HG03159 (cell line): ENCODE results near the gene ZMIZ2.
"Not testable (repeated sequence)": the region's sequence is repeated elsewhere in the genome, so short reads cannot be mapped to it uniquely, and the experiment has no call there.

Experiments used
- ATAC-seq: cut with Tn5 transposase; IDR thresholded peaks from one replicate; pipeline ENCODE4 v1.9.1; 2021; ENCODE audit warnings: mild to moderate bottlenecking, moderate library complexity; ENCODE audit not compliant: unreplicated experiment

ZMIZ2 gene

GRCh38 chr7:44769776-44770294, 21.2 kb downstream of the ZMIZ2 start:
- peak; percentile 54 for ATAC-seq

GRCh38 chr7:44771358-44771757, 22.7 kb downstream of the ZMIZ2 start:
- ATAC-seq: no peak

DNA sequence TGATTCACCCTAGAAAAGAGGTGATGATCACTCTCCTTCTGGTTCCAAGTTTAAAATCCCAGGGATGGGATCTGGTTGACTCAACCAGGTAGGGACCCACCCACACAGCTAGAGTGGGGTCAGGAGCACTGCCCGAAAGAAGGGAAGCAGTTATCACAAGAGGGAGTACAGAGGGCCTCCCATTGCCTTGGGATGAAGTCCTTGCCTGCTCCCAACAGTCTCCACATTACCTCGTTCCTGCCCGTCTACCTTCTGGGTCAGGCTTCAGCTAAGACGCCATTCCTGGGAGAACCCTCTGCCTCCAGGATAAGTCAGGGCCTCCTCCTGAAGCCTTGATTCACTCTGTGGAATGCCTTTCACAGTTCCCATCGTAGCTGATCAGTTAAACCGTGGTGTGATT, 23.8 kb downstream of the ZMIZ2 start:
- no peak for ATAC-seq

DNA sequence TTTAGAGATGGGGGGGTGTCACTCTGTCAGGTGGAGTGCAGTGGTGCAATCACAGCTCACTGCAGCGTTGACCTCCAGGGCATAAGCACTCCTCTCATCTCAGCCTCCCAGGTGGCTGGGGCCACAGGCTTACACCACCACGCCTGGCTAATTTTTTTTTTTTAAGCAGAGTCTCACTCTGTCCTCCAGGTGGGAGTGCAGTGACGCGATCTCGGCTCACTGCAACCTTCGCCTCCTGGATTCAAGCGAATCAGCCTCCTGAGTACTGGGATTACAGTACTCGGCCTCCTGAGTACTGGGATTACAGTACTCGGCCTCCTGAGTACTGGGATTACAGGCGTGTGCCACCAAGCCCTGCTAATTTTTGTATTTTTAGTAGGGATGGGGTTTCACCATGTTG, 24.2 kb downstream of the ZMIZ2 start:
- ATAC-seq: no peak

- ATAC-seq: not testable (repeated sequence)
These were observed 25.8 kb downstream of the ZMIZ2 start for GRCh38 chr7:44774486-44774885.

DNA sequence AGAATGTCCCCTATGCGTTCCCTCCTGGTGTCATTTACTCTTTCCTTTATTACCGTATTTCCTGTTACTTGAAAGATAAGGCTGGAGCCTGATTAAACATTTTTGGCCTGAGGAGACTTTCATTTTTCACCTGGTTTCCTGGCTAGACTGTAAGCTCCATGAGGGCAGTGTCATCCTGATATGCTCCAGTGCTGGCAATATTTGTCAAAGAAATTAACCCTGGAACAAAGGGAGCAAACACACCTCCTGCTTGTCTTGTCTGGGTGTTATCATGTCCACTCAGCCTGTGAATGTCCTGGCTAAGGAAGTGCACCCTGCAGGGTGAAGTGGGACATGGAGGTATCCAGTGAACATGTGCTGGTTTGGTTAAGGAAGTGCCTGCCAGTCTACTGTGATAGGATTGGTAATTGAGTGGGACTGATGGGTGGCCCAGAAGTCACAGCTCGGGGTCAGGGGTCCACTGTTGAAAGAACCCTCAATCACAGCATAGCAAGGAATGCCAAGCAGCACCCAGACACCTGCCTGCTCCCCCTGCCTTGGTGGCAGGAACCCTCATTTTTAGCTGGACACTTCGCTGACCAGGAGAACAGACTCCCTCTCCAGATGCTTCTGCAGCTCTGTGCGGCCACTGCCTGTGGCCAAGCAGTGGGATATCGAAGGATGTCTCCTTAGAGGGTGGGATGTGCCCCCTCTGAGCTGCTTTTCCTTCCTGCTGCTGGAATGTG, 26.9 kb downstream of the ZMIZ2 start:
- ATAC-seq: no peak

DNA sequence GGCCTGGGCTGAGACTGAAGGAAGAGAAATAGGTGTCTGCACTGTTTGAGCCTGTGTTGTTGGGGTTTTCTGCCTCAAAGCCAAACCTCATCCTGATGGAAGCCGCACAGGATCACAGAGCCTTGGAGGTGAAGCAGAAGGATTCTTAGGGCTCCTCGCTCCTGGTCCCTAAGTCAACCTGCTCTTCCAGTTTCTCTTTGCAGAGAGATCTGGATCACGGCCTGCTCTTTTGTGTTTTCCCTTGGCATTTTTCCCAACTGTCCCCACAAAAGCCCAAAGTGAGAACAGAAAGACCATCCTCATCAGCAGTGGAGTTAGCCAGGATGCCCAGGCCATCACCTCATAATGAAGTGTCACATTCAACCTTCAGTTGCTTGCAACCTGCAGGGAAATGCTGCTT, 27.6 kb downstream of the ZMIZ2 start:
- ATAC-seq: no peak

GRCh38 chr7:44782460-44782859, 33.8 kb downstream of the ZMIZ2 start:
- ATAC-seq: no peak

DNA sequence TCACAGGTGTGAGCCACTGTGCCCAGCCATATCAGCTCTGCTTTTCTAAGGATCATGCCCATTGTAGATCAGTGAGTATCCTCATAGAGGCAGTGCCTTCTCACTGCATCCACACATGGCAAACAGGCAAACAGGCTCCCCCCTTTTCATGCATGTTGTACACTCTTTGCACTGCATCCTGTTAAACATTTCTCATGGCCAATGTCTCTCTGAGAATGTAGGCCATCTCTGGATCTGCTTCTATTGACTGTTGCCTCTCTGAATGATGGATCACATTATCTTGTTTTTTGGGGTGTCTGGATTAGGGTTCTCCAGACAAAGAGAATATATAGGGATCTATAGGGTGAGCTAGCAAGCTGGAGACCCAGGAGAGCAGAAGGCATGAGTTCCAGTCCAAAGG, 34.8 kb downstream of the ZMIZ2 start:
- ATAC-seq: no peak

- ATAC-seq: no peak
These were observed 35.7 kb downstream of the ZMIZ2 start for GRCh38 chr7:44784364-44784763.

- ATAC-seq: not testable (repeated sequence)
These were observed 36.6 kb downstream of the ZMIZ2 start for GRCh38 chr7:44785218-44785617.

DNA sequence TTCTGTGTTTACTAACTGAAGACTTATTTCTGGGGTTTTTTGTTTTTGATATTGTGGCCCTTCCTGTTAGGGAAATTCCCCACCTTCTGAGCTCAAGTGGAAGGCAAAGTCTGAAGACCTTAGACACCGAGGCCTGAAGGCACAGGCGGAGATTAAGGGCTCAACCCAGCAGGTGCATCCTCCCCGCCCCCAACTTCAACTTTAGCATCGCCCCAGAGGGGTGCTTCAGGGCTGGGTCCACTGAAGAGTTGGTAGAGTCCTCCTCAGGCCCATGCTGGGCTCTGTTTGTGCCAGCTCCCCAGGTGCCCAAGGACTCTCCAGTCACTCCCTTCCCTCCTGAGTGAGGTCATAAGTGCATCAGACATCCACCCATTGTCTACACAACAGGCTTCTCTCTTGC, 38.4 kb downstream of the ZMIZ2 start:
- ATAC-seq: no peak

DNA sequence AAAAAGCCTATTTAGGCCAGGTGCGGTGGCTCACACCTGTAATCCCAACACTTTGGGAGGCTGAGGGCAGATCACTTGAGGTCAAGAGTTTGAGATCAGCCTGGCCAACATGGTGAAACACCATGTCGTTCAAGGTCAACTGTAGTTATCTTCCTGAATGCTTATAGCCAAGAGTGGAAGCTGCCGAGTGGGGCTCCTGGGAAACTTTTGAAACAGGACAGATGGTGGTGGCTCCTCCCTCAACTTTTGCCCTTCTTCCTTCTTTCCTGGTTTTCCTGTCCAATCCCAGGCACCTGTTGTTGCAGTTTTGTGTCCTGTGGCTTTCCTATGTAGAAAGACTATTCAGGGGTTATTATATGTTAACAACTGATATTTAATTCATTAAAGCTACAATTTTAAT, 39.1 kb downstream of the ZMIZ2 start:
- ATAC-seq: no peak

GRCh38 chr7:44789990-44790389, 41.3 kb downstream of the ZMIZ2 start:
- no peak for ATAC-seq

DNA sequence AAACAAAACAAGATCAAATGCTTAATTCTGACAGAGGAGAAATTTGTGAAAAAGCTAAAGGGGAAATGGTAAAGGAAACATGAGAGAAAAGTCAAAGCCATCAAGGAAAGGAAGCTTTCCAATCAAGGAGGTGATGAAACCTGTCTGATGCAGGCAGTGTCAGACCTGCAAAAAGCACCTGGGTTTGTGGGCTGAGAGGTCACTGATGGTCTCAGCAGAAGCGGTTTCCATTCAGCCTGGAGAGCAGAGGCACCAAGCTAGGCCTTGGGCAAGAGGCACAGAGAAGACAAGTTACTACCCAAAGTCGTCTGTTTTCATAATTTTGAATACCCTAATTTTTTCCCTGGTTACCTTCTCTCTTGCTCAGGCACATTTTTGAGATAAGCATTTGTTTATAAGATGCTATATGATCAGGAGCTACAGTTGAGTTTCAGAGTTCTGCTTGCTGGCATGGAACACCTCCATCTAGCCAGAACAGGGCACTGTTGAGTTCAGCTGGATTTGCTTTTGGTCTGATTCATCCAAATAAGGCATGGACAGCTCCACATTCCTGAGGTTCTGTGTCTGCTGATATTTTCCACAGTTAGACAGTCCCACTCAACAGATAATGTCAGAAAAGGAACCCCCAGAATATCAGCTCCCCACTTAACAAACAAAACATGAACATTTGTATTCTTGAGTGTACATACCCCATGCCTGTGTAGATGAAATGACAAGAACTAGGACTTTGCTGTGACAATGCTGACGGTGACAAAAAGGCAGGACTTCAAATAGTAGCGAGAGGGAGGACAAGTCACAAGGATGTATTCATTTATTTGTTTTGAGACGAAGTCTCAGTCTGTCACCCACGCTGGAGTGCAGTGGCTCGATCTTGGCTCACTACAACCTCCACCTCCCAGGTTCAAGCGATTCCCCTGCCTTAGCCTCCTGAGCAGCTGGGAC, 42.9 kb downstream of the ZMIZ2 start:
- no peak for ATAC-seq

- no peak for ATAC-seq
These were observed 45.3 kb downstream of the ZMIZ2 start for GRCh38 chr7:44793919-44794318.

- ATAC-seq: no peak
These were observed 45.7 kb downstream of the ZMIZ2 start for GRCh38 chr7:44794331-44794730.

DNA sequence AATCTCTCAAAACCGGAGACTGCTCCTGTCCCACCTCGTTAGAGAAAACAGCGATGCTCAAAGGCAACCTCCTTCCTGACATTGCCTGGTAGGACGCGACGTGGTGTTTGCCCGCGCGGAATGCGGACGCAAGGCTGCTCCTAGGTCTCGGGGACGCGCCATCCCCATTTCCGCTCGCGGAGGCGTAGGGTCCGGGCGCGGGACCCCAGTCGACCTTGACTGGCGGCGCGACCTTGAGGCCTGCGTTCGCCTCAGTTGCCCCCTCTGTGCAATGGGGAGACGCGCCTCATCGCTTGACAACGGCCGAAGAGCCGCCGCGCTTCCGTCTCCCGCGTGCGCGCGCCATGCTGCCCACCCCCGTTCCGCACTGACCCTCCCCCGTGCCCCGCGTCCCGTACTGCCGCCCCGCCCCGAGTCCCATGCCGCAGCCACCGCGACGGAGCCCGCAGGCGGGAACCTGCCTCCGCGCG, 47.4 kb downstream of the ZMIZ2 start:
- peak; percentile 14 for ATAC-seq

- ATAC-seq: peak; percentile 82
These were observed 48.1 kb downstream of the ZMIZ2 start, which contains the start of gene PPIA for GRCh38 chr7:44796504-44797328. PPIA (plus strand) TSS chr7:44796681; CDS start chr7:44796725, 44 bp downstream.

DNA sequence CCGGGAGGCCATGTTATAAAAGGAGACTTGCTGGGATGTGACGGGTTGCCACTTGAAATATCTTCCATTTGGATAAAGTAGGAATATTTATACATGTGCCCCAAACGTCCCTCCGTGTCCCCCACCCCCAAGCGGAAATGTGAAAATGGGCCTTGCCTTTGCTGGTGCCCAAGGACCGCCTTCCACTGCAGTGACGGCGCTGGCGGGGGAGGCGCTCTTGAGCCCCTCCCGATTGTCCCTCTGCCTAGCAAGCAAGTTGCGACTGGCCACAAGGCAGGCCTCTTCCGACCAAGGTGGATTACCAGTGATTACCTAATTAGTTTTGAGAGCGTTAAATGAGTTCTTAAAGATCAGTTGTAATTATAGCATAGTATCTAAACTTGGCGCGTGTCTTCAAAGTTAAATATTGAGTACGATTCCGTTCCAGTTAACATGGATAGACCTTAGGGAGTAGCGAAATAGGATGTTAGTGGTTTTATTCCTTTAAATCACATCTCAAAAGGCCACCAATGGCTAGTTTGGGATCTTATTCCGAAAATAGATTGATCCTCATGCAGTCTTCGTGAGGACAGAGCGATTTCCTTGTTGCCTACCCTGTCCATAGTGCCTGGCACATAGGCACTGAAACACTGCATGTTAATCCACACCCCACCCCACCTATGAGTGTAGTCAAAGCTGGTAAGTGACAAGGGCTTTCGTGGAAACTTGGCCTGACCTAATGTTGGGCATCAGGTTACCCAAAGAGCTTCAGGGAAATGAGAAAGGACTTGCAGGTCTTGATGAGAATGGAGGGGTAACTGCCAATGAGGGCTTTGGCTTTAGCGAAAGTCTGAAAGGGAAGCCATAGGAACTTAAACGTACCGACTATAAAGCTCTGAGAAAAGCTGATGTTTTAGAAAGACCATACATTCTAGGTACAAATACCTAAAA, 48.9 kb downstream of the ZMIZ2 start:
- peak; percentile 48 for ATAC-seq
